Stimulated activated CD4-positive, alpha-beta T cell treated with anti-CD3 and anti-CD28 coated beads, Interleukin-1b, Interleukin-23, amount 100 ng/mL, for 1 hour (primary cell): ENCODE measurements around the gene RMDN3.

Source experiments
- DNase-seq, 2 donors: peaks; one replicate each; pipeline ENCODE4 v3.0.0-alpha.2; 2020; ENCODE audit warnings: low read depth in 2 of 2

The RMDN3 gene

GRCh38 chr15:40773496-40773895, 18.4 kb upstream of the RMDN3 start:
- no peak for DNase-seq

- no peak for DNase-seq
Measured at GRCh38 chr15:40772014-40772413, 17.0 kb upstream of the RMDN3 start.

- DNase-seq = no peak
Measured at GRCh38 chr15:40771242-40771641, 16.2 kb upstream of the RMDN3 start.

- no peak for DNase-seq
Measured at GRCh38 chr15:40770147-40770721, 15.2 kb upstream of the RMDN3 start.

- peak in 1 of 2 donors; percentile 51 for DNase-seq
Measured at GRCh38 chr15:40769274-40770146, 14.5 kb upstream of the RMDN3 start, which contains the start of gene C15orf62. Gene C15orf62 (plus strand): TSS chr15:40769980. CDS start chr15:40770496, 516 bp downstream.

- no peak for DNase-seq
Measured at GRCh38 chr15:40768521-40769273, 13.6 kb upstream of the RMDN3 start.

- DNase-seq = no peak
Measured at GRCh38 chr15:40767838-40768500, 12.9 kb upstream of the RMDN3 start.

- no peak for DNase-seq
Measured at GRCh38 chr15:40766906-40767837, 12.1 kb upstream of the RMDN3 start.

- DNase-seq = no peak
Measured at GRCh38 chr15:40766194-40766815, 11.3 kb upstream of the RMDN3 start.

GRCh38 chr15:40764629-40765103, 9.6 kb upstream of the RMDN3 start:
- DNase-seq = no peak

- DNase-seq = peak in 1 of 2 donors; percentile 25
Measured at GRCh38 chr15:40763801-40764628, 9.0 kb upstream of the RMDN3 start, which contains the start of gene GCHFR. Gene GCHFR (plus strand): TSS chr15:40764068. CDS start chr15:40764181, 113 bp downstream.

- no peak for DNase-seq
Measured at GRCh38 chr15:40762919-40763800, 8.1 kb upstream of the RMDN3 start.

GRCh38 chr15:40759961-40760360, 4.9 kb upstream of the RMDN3 start:
- no peak for DNase-seq

- DNase-seq = no peak
Measured at GRCh38 chr15:40756938-40757337, 1.9 kb upstream of the RMDN3 start.

- no peak for DNase-seq
Measured at GRCh38 chr15:40755812-40756208, 756 bp upstream of the RMDN3 start.

- no peak for DNase-seq
Measured at GRCh38 chr15:40754574-40754882, 526 bp downstream of the RMDN3 start.

GRCh38 chr15:40751745-40752144, 3.3 kb downstream of the RMDN3 start:
- DNase-seq = no peak

- no peak for DNase-seq
Measured at GRCh38 chr15:40750885-40751284, 4.2 kb downstream of the RMDN3 start.
